Peyer's patch (tissue), 4 donors: Measurements from ENCODE around the gene TMEM132D.

ENCODE experiments used
- POLR2A ChIP-seq, 2 donors: fragments of 450-650 bp; IDR thresholded peaks; one replicate each; pipeline ENCODE4 v1.5.1; 2017; ENCODE audit warnings: antibody characterized with exemption in 2 of 2, mild to moderate bottlenecking in 2 of 2, moderate library complexity in 2 of 2
- TF ChIP-seq, protein P1 (sequence below), 6 experiments: fragments of 450-650 bp in 4 of 6; fragments of 200-600 bp in 2 of 6; sonication (generic) in 1 of 6; IDR thresholded peaks; one replicate each; pipeline ENCODE4 v1.5.1; 2017 to 2019; ENCODE audit warnings: antibody characterized with exemption in 6 of 6, mild to moderate bottlenecking in 3 of 6, moderate library complexity in 1 of 6

DNA sequence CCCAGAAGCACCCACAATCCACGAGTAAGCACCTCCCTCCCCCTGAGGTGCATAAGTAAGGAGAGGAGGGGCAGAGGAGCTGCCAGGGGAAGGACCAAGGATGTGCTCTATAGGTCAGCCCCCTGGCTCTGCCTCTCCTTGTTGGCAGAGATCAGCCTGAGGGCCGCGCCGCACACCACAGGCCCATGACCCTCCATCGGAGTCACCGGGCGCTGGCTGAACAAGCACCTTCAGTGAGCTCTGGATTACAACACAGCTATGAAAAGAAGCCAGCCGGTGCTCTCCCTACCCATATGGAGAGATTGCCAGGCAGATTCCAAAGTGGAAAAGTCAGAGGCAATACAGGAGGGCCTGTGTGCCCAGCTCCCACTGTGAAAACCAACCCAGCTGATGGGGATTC lies 793.2 kb downstream of the TMEM132D start:
- TF ChIP-seq, protein P1, sequence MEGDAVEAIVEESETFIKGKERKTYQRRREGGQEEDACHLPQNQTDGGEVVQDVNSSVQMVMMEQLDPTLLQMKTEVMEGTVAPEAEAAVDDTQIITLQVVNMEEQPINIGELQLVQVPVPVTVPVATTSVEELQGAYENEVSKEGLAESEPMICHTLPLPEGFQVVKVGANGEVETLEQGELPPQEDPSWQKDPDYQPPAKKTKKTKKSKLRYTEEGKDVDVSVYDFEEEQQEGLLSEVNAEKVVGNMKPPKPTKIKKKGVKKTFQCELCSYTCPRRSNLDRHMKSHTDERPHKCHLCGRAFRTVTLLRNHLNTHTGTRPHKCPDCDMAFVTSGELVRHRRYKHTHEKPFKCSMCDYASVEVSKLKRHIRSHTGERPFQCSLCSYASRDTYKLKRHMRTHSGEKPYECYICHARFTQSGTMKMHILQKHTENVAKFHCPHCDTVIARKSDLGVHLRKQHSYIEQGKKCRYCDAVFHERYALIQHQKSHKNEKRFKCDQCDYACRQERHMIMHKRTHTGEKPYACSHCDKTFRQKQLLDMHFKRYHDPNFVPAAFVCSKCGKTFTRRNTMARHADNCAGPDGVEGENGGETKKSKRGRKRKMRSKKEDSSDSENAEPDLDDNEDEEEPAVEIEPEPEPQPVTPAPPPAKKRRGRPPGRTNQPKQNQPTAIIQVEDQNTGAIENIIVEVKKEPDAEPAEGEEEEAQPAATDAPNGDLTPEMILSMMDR (IDR thresholded peaks at IDR 0.05) = no peak
- TF ChIP-seq POLR2A (IDR thresholded peaks at IDR 0.05) = no peak
